ENCODE measurements around the gene OTOR. TPM values are rescaled to one million over a fixed set of nuclear protein-coding genes. Genes with fewer than 3 reads are reported as not detected.

The OTOR gene
- total RNA-seq, 1 experiment from 2014 or later = not detected

DNA sequence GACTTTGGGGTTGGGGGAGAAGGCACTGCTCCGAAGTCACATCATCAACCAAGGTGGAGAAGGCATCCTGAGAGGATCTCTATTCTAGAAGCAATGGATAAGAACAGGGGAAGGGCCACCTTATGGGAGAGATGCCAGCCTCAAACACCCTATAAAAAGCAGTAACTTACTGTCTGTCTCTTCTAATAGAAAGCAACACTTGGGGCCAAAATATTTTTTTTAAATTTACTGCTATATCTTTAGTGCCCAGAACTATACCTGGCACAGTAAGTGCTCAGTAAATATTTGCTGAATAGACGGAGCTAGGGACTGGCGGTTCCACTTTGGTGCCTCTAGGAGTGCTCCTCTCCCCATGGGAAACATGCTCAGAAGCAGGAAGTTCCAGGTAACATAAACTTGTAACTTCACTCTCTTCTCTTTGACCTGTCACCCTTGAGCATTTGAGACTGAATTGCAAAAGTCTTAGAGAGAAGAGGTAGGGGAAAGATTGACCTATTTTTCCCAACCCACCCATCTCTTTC lies 807 bp upstream of the OTOR start:
- peak; percentile 37 for DNase-seq (ENCODE audit: low spot score)

DNA sequence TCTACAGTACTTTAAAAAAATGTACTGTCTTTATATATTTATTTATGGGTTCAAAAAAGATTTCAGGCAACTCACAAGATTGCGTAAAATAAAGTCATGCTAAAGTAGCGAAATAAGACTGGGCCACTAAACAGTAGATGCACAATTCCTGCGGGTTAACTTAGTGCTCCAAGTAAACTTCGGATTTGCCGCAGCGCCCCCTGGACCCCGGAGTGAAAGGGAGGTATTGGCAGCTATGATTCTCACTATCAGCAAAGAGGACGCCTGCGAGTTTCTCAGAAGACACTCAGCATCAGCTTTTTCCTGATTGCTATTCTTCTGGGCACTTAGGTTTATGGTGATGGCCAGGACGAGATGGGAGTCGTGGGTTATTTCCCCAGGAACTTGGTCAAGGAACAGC lies 1.4 kb downstream of the OTOR start:
- no peak for DNase-seq (ENCODE audit: low spot score)

DNA sequence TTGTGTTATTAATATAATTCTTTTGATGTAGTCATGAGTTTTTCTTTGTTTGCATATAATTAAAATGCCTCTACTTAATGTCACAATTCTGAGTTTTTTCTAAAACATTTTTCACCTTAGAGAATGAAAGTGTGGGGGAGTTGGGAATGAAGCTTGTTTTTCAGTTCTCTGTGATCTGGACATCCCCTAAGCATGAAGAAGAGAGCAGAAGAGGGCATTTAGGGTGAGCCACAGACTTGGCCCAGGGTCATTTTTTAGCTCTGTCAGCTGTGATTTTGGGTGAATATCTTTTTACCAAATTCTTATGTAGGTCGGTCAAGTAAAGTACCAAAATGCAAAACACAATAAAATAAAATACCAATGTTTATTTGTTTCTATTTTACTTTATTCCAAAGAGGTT lies 3.9 kb downstream of the OTOR start:
- no peak for DNase-seq (ENCODE audit: low spot score)

DNA sequence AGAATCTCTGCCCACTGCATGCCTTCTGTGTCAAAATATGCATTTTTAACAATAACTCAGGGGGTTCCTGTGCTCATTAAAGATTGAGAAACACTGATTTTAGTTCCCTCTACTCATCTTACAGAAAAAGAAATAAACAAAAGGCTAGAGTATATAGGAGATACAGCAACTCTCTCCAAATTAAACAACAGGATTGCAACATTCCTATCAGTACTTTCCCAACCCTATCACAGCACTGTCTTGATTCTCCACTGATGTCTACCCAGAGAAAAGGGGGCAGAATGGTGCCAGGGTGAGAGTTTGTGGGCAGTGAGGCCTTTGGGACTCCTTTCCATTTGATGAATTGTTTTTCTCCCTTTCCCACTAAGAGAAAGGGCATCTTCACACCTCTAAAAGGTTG lies 4.7 kb downstream of the OTOR start:
- DNase-seq (ENCODE audit: low spot score) = no peak

DNA sequence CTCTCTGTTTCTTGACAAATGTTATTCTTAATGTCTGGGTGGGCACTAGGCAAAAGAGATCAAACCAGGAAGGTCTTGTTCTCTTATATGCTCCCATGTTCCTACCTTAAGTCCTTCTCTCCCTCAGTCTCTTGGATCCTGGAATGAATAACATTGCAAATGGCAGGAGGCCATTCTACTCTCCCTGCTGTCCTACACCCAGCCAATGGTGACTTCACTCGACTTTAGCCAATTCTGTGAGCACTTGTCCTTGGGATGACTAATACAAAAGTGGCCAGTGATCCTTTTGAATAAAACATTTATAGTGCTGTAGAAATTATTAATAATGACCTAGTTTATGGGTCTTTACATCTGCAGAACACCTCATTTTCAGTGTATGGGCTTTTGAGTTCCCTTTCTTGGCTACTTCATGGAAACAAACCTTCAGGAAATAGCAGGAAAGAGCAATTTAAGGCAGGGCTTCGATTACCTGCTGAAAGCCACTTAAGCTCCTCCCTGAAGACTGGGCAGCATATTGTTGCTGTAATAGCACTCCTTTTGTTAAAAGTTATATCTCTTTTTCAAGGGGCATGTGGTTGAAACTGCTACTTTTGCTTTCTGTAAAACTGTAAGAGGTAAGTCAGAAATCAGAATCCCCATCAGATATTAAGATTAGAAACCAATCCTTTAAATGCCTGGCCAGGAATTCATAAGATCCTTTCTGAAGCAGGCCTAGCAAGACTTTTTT lies 10.5 kb downstream of the OTOR start:
- DNase-seq (ENCODE audit: low spot score) = no peak

DNA sequence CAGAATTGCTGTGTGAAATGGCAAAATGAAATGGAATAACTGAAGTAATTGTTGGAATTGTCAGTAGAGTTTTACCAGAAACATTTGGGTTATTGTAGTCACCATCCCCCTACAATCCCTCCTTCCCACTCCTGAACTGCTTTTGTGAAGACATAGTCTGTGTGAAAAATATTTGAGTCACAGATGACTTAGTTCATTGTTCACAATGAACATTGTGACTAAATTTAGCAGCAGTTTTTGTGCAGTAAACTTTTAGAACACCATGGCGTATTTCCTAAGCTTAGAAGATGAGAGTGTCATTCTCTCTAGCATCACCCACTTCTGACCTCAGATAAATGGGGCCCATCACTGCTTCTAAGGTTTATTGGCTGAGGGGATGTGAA lies 11.0 kb downstream of the OTOR start:
- no peak for DNase-seq (ENCODE audit: low spot score)

DNA sequence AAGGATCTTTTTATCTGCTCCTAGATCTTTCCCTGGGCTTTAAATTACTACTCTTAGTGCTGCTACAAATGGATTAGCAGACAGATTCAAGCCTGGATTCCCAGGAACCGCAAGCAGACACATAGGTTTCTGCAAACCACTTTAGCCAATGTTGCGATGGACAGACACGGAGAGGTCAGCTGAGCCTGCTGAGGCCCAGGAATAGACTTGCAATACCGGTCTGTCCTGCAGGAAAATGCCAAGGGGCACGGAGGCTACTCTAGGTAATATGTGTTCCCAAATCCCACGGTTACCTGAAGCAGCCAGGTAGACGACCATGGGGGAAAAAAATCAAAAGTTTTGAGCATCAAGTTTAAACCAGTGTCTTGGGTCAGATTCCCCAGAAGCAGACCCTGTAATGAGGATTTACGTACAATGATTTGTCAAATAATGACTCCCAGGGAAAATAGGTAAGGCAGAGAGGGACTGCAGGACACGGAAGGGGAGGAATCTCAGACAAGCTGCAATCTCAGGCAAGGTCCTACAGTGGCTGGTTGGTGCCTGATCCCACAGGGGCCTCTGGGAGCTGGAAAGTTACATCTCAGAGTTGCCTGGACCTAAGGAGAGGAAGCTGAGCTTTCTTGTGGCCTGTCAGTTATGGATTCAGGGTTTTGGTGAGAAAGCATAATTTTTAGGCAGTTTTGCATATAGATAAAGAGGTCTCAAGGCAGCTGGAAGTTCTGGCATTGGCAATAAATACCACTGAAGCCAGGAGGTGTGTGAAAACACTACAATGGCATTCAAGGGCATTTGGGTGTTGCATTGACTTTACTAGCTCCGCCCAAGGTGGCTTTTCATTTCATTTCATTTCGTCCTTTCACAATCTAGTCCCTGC lies 12.5 kb downstream of the OTOR start:
- no peak for DNase-seq (ENCODE audit: low spot score)

DNA sequence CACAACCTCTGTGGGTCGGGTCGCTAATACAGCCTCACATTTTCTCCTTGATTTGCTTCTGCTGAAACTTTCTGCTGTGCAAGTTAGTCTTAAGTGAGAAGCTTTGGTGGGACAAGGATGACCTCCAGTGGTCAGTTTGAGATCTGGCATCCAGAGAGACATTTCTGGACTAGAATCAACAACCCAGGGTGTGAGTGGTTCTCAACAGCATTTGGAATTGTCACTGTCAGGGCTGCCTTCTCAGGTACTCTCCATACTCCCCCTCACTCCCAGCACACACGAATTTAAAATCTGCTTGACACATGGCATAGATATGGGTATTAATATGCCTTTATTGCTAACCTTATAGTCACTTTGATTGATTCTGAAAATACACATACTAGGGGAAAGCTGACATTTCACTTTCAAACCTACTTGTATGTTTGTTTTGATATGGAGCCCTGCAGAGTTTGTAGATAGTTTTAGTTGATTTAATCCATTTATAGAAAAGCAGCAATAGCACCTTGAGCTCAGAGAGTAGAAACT lies 13.2 kb downstream of the OTOR start:
- DNase-seq (ENCODE audit: low spot score) = peak; percentile 79

DNA sequence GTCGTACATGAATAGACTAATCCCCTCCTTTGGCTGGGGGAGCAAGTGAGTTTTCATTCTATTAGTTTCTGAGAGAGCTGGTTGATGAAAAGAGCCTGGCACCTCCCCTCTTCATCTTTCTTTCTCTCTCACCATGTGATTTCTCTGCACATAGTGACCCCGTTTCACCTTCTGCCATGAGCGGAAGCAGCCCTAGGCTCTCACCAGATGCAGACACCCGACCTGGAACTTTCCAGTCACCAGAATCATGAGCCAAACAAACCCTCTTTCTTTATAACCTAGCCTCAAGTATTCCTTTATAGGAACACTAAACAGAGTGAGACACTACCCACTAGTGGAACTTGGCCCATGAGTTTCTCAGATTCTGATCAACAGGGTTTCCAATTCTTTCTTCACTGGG lies 16.4 kb downstream of the OTOR start:
- DNase-seq (ENCODE audit: low spot score) = no peak

DNA sequence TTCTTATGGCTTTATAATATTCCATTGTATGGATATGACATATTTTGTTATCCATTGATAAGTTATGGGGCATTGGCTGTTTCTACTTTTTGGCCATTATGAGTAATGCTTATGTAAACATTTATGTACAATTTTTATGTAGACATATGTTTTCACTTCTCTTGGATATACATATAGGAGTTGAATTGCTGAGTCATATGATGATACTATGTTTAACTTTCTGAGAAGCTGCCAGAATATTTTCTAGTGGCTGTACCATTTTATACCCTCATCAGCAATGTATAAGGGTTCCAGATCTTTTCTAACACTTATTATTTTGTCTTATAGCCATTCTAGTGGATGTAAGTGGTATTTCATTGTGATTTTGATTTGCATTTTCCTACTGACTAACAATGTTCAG lies 23.1 kb downstream of the OTOR start:
- no peak for DNase-seq (ENCODE audit: low spot score)

DNA sequence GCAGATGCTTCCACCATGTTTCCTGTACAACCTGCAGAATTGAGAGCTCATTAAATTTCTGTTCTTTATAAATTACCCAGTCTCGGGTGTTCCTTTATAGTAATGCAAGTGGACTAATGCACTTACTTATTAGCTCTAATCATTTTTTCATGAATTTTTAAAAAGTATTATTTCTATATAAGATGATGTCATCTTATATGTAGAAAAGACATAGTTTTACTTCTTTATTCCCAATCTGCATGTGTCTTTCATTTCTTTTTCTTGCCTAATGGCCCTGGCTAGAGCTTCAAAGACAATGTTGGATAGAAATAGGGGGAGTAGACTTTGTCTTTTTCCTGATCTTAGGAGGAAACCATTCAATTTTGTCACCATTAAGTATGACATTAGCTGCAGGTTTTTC lies 27.8 kb downstream of the OTOR start:
- DNase-seq (ENCODE audit: low spot score) = no peak

DNA sequence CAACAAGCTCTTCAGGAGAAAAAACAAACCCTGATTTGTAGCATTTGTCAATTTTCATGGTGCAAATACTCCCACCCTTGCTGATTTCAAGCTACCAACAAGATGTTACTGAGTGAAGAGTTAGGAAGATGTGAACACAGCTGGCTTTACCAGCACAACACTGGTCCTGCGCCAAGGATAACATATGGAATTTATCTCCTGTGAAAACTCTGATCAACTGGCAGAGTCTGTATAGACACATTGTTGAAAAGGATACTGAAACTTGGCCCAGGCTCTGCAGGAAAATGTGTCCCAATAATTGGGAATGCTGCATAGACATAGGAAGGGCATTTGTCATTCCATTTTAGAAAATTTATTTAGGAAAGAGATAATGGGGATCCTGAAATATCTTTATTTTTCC lies 29.0 kb downstream of the OTOR start:
- no peak for DNase-seq (ENCODE audit: low spot score)

DNA sequence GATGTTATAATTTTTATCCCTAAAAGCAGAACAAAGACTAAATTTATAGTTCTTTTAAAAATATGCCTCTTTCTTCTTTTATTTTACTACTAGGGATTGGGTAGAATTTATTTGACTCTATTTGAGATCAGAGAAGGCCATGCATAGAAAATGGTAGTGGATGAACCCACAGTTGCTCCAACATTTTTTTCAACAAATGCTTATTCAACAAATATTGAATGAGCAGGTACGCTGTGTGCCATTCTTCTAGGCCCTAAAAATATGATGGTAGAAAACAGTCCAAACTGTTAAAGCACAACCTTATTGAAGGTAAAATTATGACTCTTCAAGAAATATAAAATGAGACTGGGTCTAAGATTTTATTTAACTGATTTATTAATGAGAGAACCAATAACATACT lies 30.0 kb downstream of the OTOR start:
- DNase-seq (ENCODE audit: low spot score) = no peak

DNA sequence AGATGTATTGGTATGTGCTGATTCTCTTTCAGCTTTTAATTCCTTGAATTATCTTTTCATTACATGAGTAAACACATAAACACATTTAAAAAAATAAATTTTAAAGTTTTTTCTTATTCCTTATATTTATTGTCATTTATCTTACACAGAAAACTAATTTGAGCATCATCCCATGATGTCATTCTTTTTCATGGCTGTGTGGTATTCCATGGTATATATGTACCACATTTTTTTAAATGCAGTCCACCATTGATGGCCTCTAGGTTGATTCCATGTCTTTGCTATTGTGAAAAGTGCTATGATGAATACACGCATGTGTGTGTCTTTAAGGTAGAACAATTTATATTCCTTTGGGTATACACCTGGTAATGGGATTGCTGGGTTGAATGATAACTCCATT lies 33.3 kb downstream of the OTOR start:
- no peak for DNase-seq (ENCODE audit: low spot score)

DNA sequence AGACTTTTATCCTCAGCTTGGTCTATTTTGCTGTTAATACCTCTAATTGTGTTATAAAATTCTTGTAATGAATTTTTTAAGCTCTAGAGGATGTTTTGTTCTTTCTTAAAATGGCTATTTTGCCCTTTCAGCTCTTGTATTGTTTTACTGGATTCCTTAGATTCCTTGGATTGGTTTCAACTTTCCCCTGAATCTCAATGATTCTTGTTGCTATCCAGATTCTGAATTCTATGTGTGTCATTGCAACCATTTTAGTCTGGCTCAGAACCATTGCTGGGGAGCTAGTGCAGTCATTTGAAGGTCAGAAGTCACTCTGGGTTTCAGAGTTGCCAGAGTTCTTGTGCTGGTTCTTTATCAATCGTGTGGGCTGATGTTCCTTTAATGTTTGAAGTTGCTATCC lies 37.1 kb downstream of the OTOR start:
- DNase-seq (ENCODE audit: low spot score) = no peak

Other genes starting within 250 kb of the OTOR start
- gene KIF16B, start 174.9 kb upstream of the OTOR start, total RNA-seq (2014; rRNA removed; shearing (Covaris generic)) = 4.2 and 5.7 TPM in 2 replicates
- gene SNRPB2, start 18.3 kb upstream of the OTOR start, total RNA-seq (2014; rRNA removed; shearing (Covaris generic)) = 16.8 and 19.2 TPM in 2 replicates